A673 (cell line): ENCODE results near the gene SPEF2. TPM values are rescaled to one million over a fixed set of nuclear protein-coding genes. Genes with fewer than 3 reads are reported as not detected.
"Not testable (repeated sequence)": the region's sequence is repeated elsewhere in the genome, so short reads cannot be mapped to it uniquely, and the experiment has no call there.

ENCODE experiments used
- BruUV-seq: library from RNA; stranded (reverse); fragments of 400-500 nt; replicated peaks from 2 replicates; lab custom pipeline; 2021; lab: Mats Ljungman, UMichigan
- CTCF ChIA-PET: fragments of 300-600 bp; sonication (Branson Sonifier 250); formaldehyde crosslinking; loops from one replicate; lab custom pipeline; 2022; ENCODE audit warnings: antibody characterized with exemption; lab: Charles Lee
- POLR2A ChIA-PET: fragments of 300-600 bp; sonication (Branson Sonifier 250); formaldehyde crosslinking; loops from one replicate; lab custom pipeline; 2022; ENCODE audit warnings: antibody characterized with exemption; ENCODE audit not compliant: low non-redundant PET; lab: Charles Lee
- DNase-seq: peaks from one replicate; pipeline ENCODE4 v3.0.0-alpha.2; 2015; ENCODE audit warnings: low spot score
- H3K27ac ChIP-seq: fragments of 200-600 bp; sonication (generic); 2 replicates; pipeline ENCODE4 v1.5.1; 2016; ENCODE audit warnings: mixed run types, low read depth, mild to moderate bottlenecking, mixed read lengths, antibody characterized with exemption, low read length; ENCODE audit not compliant: poor library complexity, severe bottlenecking
- H3K27me3 ChIP-seq: fragments of 200-600 bp; sonication (generic); replicated peaks from 2 replicates; pipeline ENCODE4 v1.6.1; 2017; ENCODE audit warnings: mixed run types, low read depth, mild to moderate bottlenecking, mixed read lengths, antibody characterized with exemption, low read length; ENCODE audit not compliant: insufficient read depth, poor library complexity
- H3K36me3 ChIP-seq: fragments of 200-600 bp; sonication (generic); 2 replicates; pipeline ENCODE4 v1.6.1; 2016; ENCODE audit warnings: mixed run types, mild to moderate bottlenecking, mixed read lengths, antibody characterized with exemption, low read length; ENCODE audit not compliant: insufficient read depth, poor library complexity, severe bottlenecking
- H3K4me1 ChIP-seq: fragments of 200-600 bp; sonication (generic); 2 replicates; pipeline ENCODE4 v1.6.1; 2017; ENCODE audit warnings: mixed run types, mild to moderate bottlenecking, mixed read lengths, antibody characterized with exemption, low read length; ENCODE audit not compliant: insufficient read depth, poor library complexity, severe bottlenecking
- H3K4me3 ChIP-seq: fragments of 200-600 bp; sonication (generic); 2 replicates; pipeline ENCODE4 v1.5.1; 2016; ENCODE audit warnings: low read depth, mixed run types, mild to moderate bottlenecking, mixed read lengths, low read length; ENCODE audit not compliant: poor library complexity, severe bottlenecking
- H3K9me3 ChIP-seq: fragments of 200-600 bp; sonication (generic); 2 replicates; pipeline ENCODE4 v1.6.1; 2016; ENCODE audit warnings: mixed run types, low read depth, mild to moderate bottlenecking, mixed read lengths, antibody characterized with exemption, low read length; ENCODE audit not compliant: poor library complexity, severe bottlenecking
- CTCF ChIP-seq: fragments of 300-800, 200-600 bp; sonication (generic); conservative IDR thresholded peaks from 2 replicates; pipeline ENCODE4 v1.5.1; 2017; ENCODE audit warnings: low read depth, mild to moderate bottlenecking, antibody characterized with exemption, low read length, moderate library complexity, mixed read lengths
- EZH2 ChIP-seq: fragments of 200-600 bp; sonication (generic); IDR thresholded peaks from 2 replicates; pipeline ENCODE4 v1.6.1; 2017; ENCODE audit warnings: borderline replicate concordance, low read depth, mild to moderate bottlenecking, mixed read lengths, antibody characterized with exemption, low read length; ENCODE audit not compliant: poor library complexity, severe bottlenecking
- intact Hi-C: fragments of 100-400 bp; cut with micrococcal nuclease; formaldehyde crosslinking; loops from one replicate; pipeline ENCODE4 v1.10.0; 2022; ENCODE audit not compliant: unreplicated experiment
- total RNA-seq: library from RNA; stranded (reverse); gene quantifications from 2 replicates; pipeline ENCODE4 v1.2.3, GENCODE V29; 2021

SPEF2 gene
- total RNA-seq, 1 experiment from 2014 or later, result 1.5 TPM

GRCh38 chr5:35835796-35836742, 218.4 kb downstream of the SPEF2 start:
- H3K4me3 ChIP-seq, result no peak overlapping the region
- H3K36me3 ChIP-seq, result no peaks in the 10 kb centered on the region
- H3K9me3 ChIP-seq, result no peaks in the 10 kb centered on the region
- BruUV-seq, result no TSS peak
- H3K27ac ChIP-seq, result no peak overlapping the region
- ChIA-PET CTCF (no interaction called here), POLR2A (no interaction called here)
- TF ChIP-seq EZH2, result no peak
- TF ChIP-seq CTCF, result no peak
- no peaks in the 10 kb centered on the region for H3K27me3 ChIP-seq
- intact Hi-C loops, result no loop called here
- no peak for DNase-seq
- H3K4me1 ChIP-seq, result no peaks in the 10 kb centered on the region

DNA sequence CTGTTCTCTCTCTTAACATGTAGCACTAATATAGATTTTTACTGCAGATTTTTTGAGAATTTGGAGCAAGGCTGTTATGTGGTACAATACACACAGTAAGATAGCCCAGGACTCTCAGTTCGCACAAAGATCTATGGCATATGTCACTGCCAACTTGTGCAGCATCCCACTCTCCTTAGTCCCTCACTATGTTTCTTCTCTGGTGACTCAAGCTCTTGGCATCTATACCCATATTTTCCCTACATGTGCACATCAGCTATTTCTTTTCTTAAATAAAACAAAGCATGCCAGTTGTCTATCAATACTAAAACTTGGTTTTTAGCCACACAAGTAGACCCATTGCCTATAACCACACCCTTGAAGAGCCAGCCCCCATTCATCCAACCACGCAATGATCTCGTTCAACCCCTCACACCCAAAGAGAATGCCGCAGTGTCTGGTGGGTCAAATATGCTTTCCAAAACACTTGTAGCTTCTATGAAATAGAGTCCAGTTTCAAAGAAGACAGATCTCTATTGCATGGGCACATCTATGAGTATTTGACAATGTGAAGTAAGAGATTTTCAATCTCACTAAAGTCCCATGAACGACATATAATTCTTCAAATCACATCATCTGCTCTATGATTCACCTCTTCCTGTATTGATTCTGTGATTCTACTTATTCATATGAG, 220.8 kb downstream of the SPEF2 start:
- intact Hi-C loops, result no loop called here
- no peaks in the 10 kb centered on the region for H3K36me3 ChIP-seq
- no peak for DNase-seq
- TF ChIP-seq CTCF (no peak), EZH2 (no peak)
- BruUV-seq, result no TSS peak
- no peaks in the 10 kb centered on the region for H3K27me3 ChIP-seq
- H3K9me3 ChIP-seq, result peaks cover 11% of the 10 kb centered on the region
- CTCF ChIA-PET, result no interaction called here
- H3K27ac ChIP-seq, result no peak overlapping the region
- no peak overlapping the region for H3K4me3 ChIP-seq
- POLR2A ChIA-PET, result no interaction called here
- H3K4me1 ChIP-seq, result no peaks in the 10 kb centered on the region

DNA sequence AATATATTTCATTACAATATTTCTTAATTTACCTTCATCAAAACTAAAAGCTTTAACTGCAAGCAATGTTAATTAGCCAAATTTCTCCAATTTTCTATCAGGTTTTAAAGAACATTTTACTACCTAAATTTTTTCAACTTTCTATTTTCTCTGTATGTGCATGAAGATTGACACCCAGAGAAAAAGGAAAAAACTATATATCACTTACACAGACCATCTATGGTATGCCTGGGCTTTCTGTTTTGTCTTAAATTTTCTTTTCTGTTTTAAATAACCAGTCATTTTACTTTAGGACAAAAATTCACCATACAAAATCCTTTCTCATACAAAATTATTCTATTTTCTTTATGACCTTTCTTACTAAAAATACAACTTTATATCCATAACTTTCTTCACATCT, 225.2 kb downstream of the SPEF2 start:
- BruUV-seq, result no TSS peak
- Histone ChIP-seq H3K9me3 (peaks cover 23% of the 10 kb centered on the region), H3K27me3 (no peaks in the 10 kb centered on the region), H3K36me3 (no peaks in the 10 kb centered on the region), H3K27ac (no peak overlapping the region), H3K4me3 (no peak overlapping the region), H3K4me1 (no peaks in the 10 kb centered on the region)
- intact Hi-C loops, result no loop called here
- POLR2A ChIA-PET, result no interaction called here
- no peak for TF ChIP-seq CTCF
- TF ChIP-seq EZH2, result no peak
- DNase-seq, result no peak
- CTCF ChIA-PET, result no interaction called here

DNA sequence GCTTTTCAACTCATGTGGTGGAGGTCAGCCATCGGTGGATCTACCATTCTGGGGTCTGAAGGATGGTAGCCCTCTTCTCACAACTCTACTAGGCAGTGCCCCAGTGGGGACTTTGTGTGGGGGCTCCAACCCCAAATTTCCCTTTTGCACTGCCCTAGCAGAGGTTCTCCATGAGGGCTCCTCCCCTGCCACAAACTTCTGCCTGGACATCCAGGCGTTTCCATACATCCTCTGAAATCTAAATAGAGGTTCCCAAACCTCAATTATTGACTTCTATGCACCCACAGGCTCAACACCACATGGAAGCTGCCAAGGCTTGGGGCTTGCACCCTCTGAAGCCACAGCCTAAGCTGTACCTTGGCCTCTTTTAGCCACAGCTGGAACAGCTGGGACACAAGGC, 227.8 kb downstream of the SPEF2 start:
- H3K36me3 ChIP-seq, intact Hi-C loops, H3K27ac ChIP-seq, DNase-seq, H3K4me1 ChIP-seq, H3K27me3 ChIP-seq, BruUV-seq, H3K4me3 ChIP-seq, CTCF ChIA-PET, POLR2A ChIA-PET: not testable (repeated sequence)
- peaks cover 23% of the 10 kb centered on the region for H3K9me3 ChIP-seq
